GM13977 (cell line): ENCODE measurements around the gene IRF1.

Source experiments
- DNase-seq: peaks from one replicate; pipeline ENCODE4 v3.0.0; 2012; ENCODE audit warnings: low spot score
- CTCF ChIP-seq: IDR thresholded peaks from 2 replicates; pipeline ENCODE4 v1.5.1; 2012; ENCODE audit warnings: mild to moderate bottlenecking, control low read depth; ENCODE audit not compliant: insufficient read depth; ENCODE audit errors: extremely low read depth, missing control alignments
- in situ Hi-C: fragments of 300-500 bp; cut with MboI; formaldehyde crosslinking; loops from one replicate; pipeline ENCODE4 v1.12.0; 2022; ENCODE audit warnings: low sequenced_read_pairs, low pct_unique_long_range_greater_than_20kb, mixed read lengths, inconsistent platforms; ENCODE audit not compliant: unreplicated experiment

IRF1 gene

GRCh38 chr5:132477784-132478365 lies 12.7 kb downstream of the IRF1 start:
- no peak for DNase-seq
- in situ Hi-C loops = loop anchor here (10.0 kb wide), 1 partner anchor 53 kb away; no protein-coding TSS in a partner anchor
- TF ChIP-seq CTCF = no peak

GRCh38 chr5:132476876-132477781 lies 13.4 kb downstream of the IRF1 start:
- no peak for DNase-seq
- no peak for TF ChIP-seq CTCF
- in situ Hi-C loops = loop anchor here (10.0 kb wide), 1 partner anchor 52 kb away; no protein-coding TSS in a partner anchor

- no peak for DNase-seq
- TF ChIP-seq CTCF = no peak
- in situ Hi-C loops = loop anchor here (10.0 kb wide), 1 partner anchor 51 kb away; no protein-coding TSS in a partner anchor
Observed at GRCh38 chr5:132475987-132476875, 14.3 kb downstream of the IRF1 start.

DNA sequence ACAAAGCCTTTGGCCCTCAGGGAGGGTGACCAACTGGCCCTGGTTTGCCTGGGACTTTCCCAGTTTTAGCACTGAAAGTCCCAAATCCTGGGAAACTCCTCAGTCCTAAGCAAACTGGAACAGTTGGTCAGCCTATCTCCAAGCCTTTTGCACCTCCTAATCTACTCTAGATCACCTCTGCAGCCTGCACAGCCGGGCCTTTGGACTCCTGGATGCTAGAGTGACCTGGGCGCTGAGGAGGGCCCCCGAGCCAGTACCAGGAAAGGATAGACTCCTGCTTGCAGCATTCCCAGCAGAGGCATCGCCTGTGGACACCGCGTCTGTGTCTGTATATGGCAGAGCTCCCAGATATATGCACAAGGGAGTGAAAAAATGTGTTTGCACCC lies 15.1 kb downstream of the IRF1 start:
- in situ Hi-C loops = loop anchor here (10.0 kb wide), 1 partner anchor 51 kb away; no protein-coding TSS in a partner anchor
- TF ChIP-seq CTCF = no peak
- DNase-seq = no peak

GRCh38 chr5:132474881-132475496 lies 15.6 kb downstream of the IRF1 start:
- no peak for TF ChIP-seq CTCF
- DNase-seq = no peak
- in situ Hi-C loops = loop anchor here (10.0 kb wide), 1 partner anchor 50 kb away; no protein-coding TSS in a partner anchor
